Stimulated activated CD8-positive, alpha-beta memory T cell treated with anti-CD3 and anti-CD28 coated beads, Interleukin-2, amount 100 ng/mL, for 1 hour (primary cell): Measurements from ENCODE around the gene PSMB9.
A peak's percentile ranks its signal among the peaks of the same experiment; 100 is the strongest.
"Not testable (repeated sequence)": the region's sequence is repeated elsewhere in the genome, so short reads cannot be mapped to it uniquely, and the experiment has no call there.

Experiments
- DNase-seq, 2 donors: peaks; one replicate each; pipeline ENCODE4 v3.0.0-alpha.2; 2020; ENCODE audit warnings: low read depth in 2 of 2

The PSMB9 gene

GRCh38 chr6:32860674-32861073, 6.7 kb downstream of the PSMB9 start:
- no peak for DNase-seq

GRCh38 chr6:32862725-32863124, 8.7 kb downstream of the PSMB9 start:
- DNase-seq: no peak

- no peak for DNase-seq
These were observed 11.9 kb downstream of the PSMB9 start for GRCh38 chr6:32865724-32866443.

- no peak for DNase-seq
These were observed 13.1 kb downstream of the PSMB9 start for GRCh38 chr6:32867022-32867477.

- DNase-seq: no peak
These were observed 13.7 kb downstream of the PSMB9 start for GRCh38 chr6:32867554-32868256.

- DNase-seq: peak; percentile 70 to 77
These were observed 14.3 kb downstream of the PSMB9 start for GRCh38 chr6:32868257-32868788.

GRCh38 chr6:32873947-32874346, 20.0 kb downstream of the PSMB9 start:
- DNase-seq: not testable (repeated sequence)

- DNase-seq: no peak
These were observed 22.6 kb downstream of the PSMB9 start for GRCh38 chr6:32876603-32877002.

- no peak for DNase-seq
These were observed 25.7 kb downstream of the PSMB9 start for GRCh38 chr6:32879691-32880090.

GRCh38 chr6:32880962-32881361, 27.0 kb downstream of the PSMB9 start:
- DNase-seq: not testable (repeated sequence)

- no peak for DNase-seq
These were observed 28.9 kb downstream of the PSMB9 start for GRCh38 chr6:32882879-32883250.

GRCh38 chr6:32883789-32884188, 29.8 kb downstream of the PSMB9 start:
- no peak for DNase-seq

GRCh38 chr6:32885698-32886286, 31.8 kb downstream of the PSMB9 start:
- DNase-seq: no peak

- no peak for DNase-seq
These were observed 32.8 kb downstream of the PSMB9 start for GRCh38 chr6:32886681-32887383.

GRCh38 chr6:32887616-32888015, 33.6 kb downstream of the PSMB9 start:
- DNase-seq: no peak

GRCh38 chr6:32888576-32888975, 34.6 kb downstream of the PSMB9 start:
- DNase-seq: no peak

- no peak for DNase-seq
These were observed 35.5 kb downstream of the PSMB9 start for GRCh38 chr6:32889533-32889932.

- DNase-seq: no peak
These were observed 36.8 kb downstream of the PSMB9 start for GRCh38 chr6:32890831-32891230.

GRCh38 chr6:32894085-32895005, 40.4 kb downstream of the PSMB9 start:
- peak; percentile 86 to 89 for DNase-seq

- no peak for DNase-seq
These were observed 41.0 kb downstream of the PSMB9 start for GRCh38 chr6:32895006-32895345.

- DNase-seq: no peak
These were observed 50.0 kb downstream of the PSMB9 start for GRCh38 chr6:32903952-32904351.
